ENCODE results near the gene STXBP5L.
"Not testable (repeated sequence)": the region's sequence is repeated elsewhere in the genome, so short reads cannot be mapped to it uniquely, and the experiment has no call there.

The STXBP5L gene

GRCh38 chr3:121230194-121230593, 322.2 kb downstream of the STXBP5L start:
- H3K4me3 ChIP-seq (ENCODE audit: low read length in 2 of 2); H3K4me1 ChIP-seq (ENCODE audit: control insufficient read depth, insufficient read depth, low read length): not testable (repeated sequence)

GRCh38 chr3:121231872-121232271, 323.9 kb downstream of the STXBP5L start:
- H3K9ac ChIP-seq (ENCODE audit: low read length in 2 of 2) = no peak overlapping the region
- H3K36me3 ChIP-seq (ENCODE audit: control insufficient read depth in 2 of 2, insufficient read depth in 2 of 2, low read length in 2 of 2) = no peaks in the 10 kb centered on the region
- no peaks in the 10 kb centered on the region for H3K9me3 ChIP-seq (ENCODE audit: control insufficient read depth in 2 of 2, low read length in 2 of 2)
- H3K27me3 ChIP-seq (ENCODE audit: control insufficient read depth in 1 of 2, insufficient read depth in 2 of 2, low read length in 2 of 2) = no peaks in the 10 kb centered on the region
- H3K4me3 ChIP-seq (ENCODE audit: low read length in 2 of 2) = no peak overlapping the region
- H3K4me1 ChIP-seq (ENCODE audit: control insufficient read depth, insufficient read depth, low read length) = no peaks in the 10 kb centered on the region
- no peak overlapping the region for H3K27ac ChIP-seq (ENCODE audit: low read length)

More at GRCh38 chr3:121230194-121230593, 322.2 kb downstream of the STXBP5L start:
- H3K36me3 ChIP-seq (ENCODE audit: control insufficient read depth in 2 of 2, insufficient read depth in 2 of 2, low read length in 2 of 2); H3K27ac ChIP-seq (ENCODE audit: low read length); H3K27me3 ChIP-seq (ENCODE audit: control insufficient read depth in 1 of 2, insufficient read depth in 2 of 2, low read length in 2 of 2); H3K9ac ChIP-seq (ENCODE audit: low read length in 2 of 2); H3K9me3 ChIP-seq (ENCODE audit: control insufficient read depth in 2 of 2, low read length in 2 of 2): not testable (repeated sequence)

GRCh38 chr3:121232309-121233225, 324.6 kb downstream of the STXBP5L start:
- no peak overlapping the region for H3K4me3 ChIP-seq (ENCODE audit: low read length in 2 of 2)
- no peaks in the 10 kb centered on the region for H3K36me3 ChIP-seq (ENCODE audit: control insufficient read depth in 2 of 2, insufficient read depth in 2 of 2, low read length in 2 of 2)
- no peaks in the 10 kb centered on the region for H3K27me3 ChIP-seq (ENCODE audit: control insufficient read depth in 1 of 2, insufficient read depth in 2 of 2, low read length in 2 of 2)
- H3K9me3 ChIP-seq (ENCODE audit: control insufficient read depth in 2 of 2, low read length in 2 of 2) = no peaks in the 10 kb centered on the region
- no peak overlapping the region for H3K9ac ChIP-seq (ENCODE audit: low read length in 2 of 2)
- no peak overlapping the region for H3K27ac ChIP-seq (ENCODE audit: low read length)
- H3K4me1 ChIP-seq (ENCODE audit: control insufficient read depth, insufficient read depth, low read length) = no peaks in the 10 kb centered on the region

- no peak overlapping the region for H3K4me3 ChIP-seq (ENCODE audit: low read length in 2 of 2)
- no peak overlapping the region for H3K27ac ChIP-seq (ENCODE audit: low read length)
- H3K9me3 ChIP-seq (ENCODE audit: control insufficient read depth in 2 of 2, low read length in 2 of 2) = no peaks in the 10 kb centered on the region
- H3K9ac ChIP-seq (ENCODE audit: low read length in 2 of 2) = no peak overlapping the region
- no peaks in the 10 kb centered on the region for H3K4me1 ChIP-seq (ENCODE audit: control insufficient read depth, insufficient read depth, low read length)
- H3K36me3 ChIP-seq (ENCODE audit: control insufficient read depth in 2 of 2, insufficient read depth in 2 of 2, low read length in 2 of 2) = no peaks in the 10 kb centered on the region
- H3K27me3 ChIP-seq (ENCODE audit: control insufficient read depth in 1 of 2, insufficient read depth in 2 of 2, low read length in 2 of 2) = no peaks in the 10 kb centered on the region
Measured at GRCh38 chr3:121243208-121243607, 335.2 kb downstream of the STXBP5L start.

GRCh38 chr3:121252676-121253075, 344.7 kb downstream of the STXBP5L start:
- no peaks in the 10 kb centered on the region for H3K9me3 ChIP-seq (ENCODE audit: control insufficient read depth in 2 of 2, low read length in 2 of 2)
- H3K27me3 ChIP-seq (ENCODE audit: control insufficient read depth in 1 of 2, insufficient read depth in 2 of 2, low read length in 2 of 2) = no peaks in the 10 kb centered on the region
- H3K4me1 ChIP-seq (ENCODE audit: control insufficient read depth, insufficient read depth, low read length) = no peaks in the 10 kb centered on the region
- no peak overlapping the region for H3K4me3 ChIP-seq (ENCODE audit: low read length in 2 of 2)
- H3K27ac ChIP-seq (ENCODE audit: low read length) = no peak overlapping the region
- H3K36me3 ChIP-seq (ENCODE audit: control insufficient read depth in 2 of 2, insufficient read depth in 2 of 2, low read length in 2 of 2) = no peaks in the 10 kb centered on the region
- H3K9ac ChIP-seq (ENCODE audit: low read length in 2 of 2) = no peak overlapping the region

GRCh38 chr3:121269389-121269788, 361.4 kb downstream of the STXBP5L start:
- Histone ChIP-seq H3K36me3 (ENCODE audit: control insufficient read depth in 2 of 2, insufficient read depth in 2 of 2, low read length in 2 of 2) (no peaks in the 10 kb centered on the region), H3K27me3 (ENCODE audit: control insufficient read depth in 1 of 2, insufficient read depth in 2 of 2, low read length in 2 of 2) (no peaks in the 10 kb centered on the region), H3K9ac (ENCODE audit: low read length in 2 of 2) (no peak overlapping the region), H3K4me1 (ENCODE audit: control insufficient read depth, insufficient read depth, low read length) (no peaks in the 10 kb centered on the region), H3K27ac (ENCODE audit: low read length) (no peak overlapping the region), H3K4me3 (ENCODE audit: low read length in 2 of 2) (no peak overlapping the region), H3K9me3 (ENCODE audit: control insufficient read depth in 2 of 2, low read length in 2 of 2) (peaks cover 0 to 5% of the 10 kb centered on the region in 2 donors)

GRCh38 chr3:121274411-121274810, 366.4 kb downstream of the STXBP5L start:
- H3K36me3 ChIP-seq (ENCODE audit: control insufficient read depth in 2 of 2, insufficient read depth in 2 of 2, low read length in 2 of 2) = no peaks in the 10 kb centered on the region
- no peak overlapping the region for H3K4me3 ChIP-seq (ENCODE audit: low read length in 2 of 2)
- peaks cover 0 to 9% of the 10 kb centered on the region in 2 donors for H3K9me3 ChIP-seq (ENCODE audit: control insufficient read depth in 2 of 2, low read length in 2 of 2)
- H3K27me3 ChIP-seq (ENCODE audit: control insufficient read depth in 1 of 2, insufficient read depth in 2 of 2, low read length in 2 of 2) = no peaks in the 10 kb centered on the region
- H3K4me1 ChIP-seq (ENCODE audit: control insufficient read depth, insufficient read depth, low read length) = no peaks in the 10 kb centered on the region
- H3K9ac ChIP-seq (ENCODE audit: low read length in 2 of 2) = no peak overlapping the region
- no peak overlapping the region for H3K27ac ChIP-seq (ENCODE audit: low read length)

GRCh38 chr3:121295452-121295851, 387.4 kb downstream of the STXBP5L start:
- H3K27me3 ChIP-seq (ENCODE audit: control insufficient read depth in 1 of 2, insufficient read depth in 2 of 2, low read length in 2 of 2) = no peaks in the 10 kb centered on the region
- H3K36me3 ChIP-seq (ENCODE audit: control insufficient read depth in 2 of 2, insufficient read depth in 2 of 2, low read length in 2 of 2) = no peaks in the 10 kb centered on the region
- no peaks in the 10 kb centered on the region for H3K4me1 ChIP-seq (ENCODE audit: control insufficient read depth, insufficient read depth, low read length)
- no peaks in the 10 kb centered on the region for H3K9me3 ChIP-seq (ENCODE audit: control insufficient read depth in 2 of 2, low read length in 2 of 2)
- no peak overlapping the region for H3K4me3 ChIP-seq (ENCODE audit: low read length in 2 of 2)
- no peak overlapping the region for H3K9ac ChIP-seq (ENCODE audit: low read length in 2 of 2)
- H3K27ac ChIP-seq (ENCODE audit: low read length) = no peak overlapping the region

- no peaks in the 10 kb centered on the region for H3K4me1 ChIP-seq (ENCODE audit: control insufficient read depth, insufficient read depth, low read length)
- H3K9ac ChIP-seq (ENCODE audit: low read length in 2 of 2) = no peak overlapping the region
- H3K36me3 ChIP-seq (ENCODE audit: control insufficient read depth in 2 of 2, insufficient read depth in 2 of 2, low read length in 2 of 2) = no peaks in the 10 kb centered on the region
- H3K27me3 ChIP-seq (ENCODE audit: control insufficient read depth in 1 of 2, insufficient read depth in 2 of 2, low read length in 2 of 2) = no peaks in the 10 kb centered on the region
- no peaks in the 10 kb centered on the region for H3K9me3 ChIP-seq (ENCODE audit: control insufficient read depth in 2 of 2, low read length in 2 of 2)
- H3K27ac ChIP-seq (ENCODE audit: low read length) = no peak overlapping the region
- no peak overlapping the region for H3K4me3 ChIP-seq (ENCODE audit: low read length in 2 of 2)
Measured at GRCh38 chr3:121295979-121296378, 388.0 kb downstream of the STXBP5L start.

GRCh38 chr3:121324320-121324719, 416.3 kb downstream of the STXBP5L start:
- H3K9me3 ChIP-seq (ENCODE audit: control insufficient read depth in 2 of 2, low read length in 2 of 2) = peaks cover 0 to 4% of the 10 kb centered on the region in 2 donors
- H3K27ac ChIP-seq (ENCODE audit: low read length) = no peak overlapping the region
- H3K9ac ChIP-seq (ENCODE audit: low read length in 2 of 2) = no peak overlapping the region
- no peaks in the 10 kb centered on the region for H3K27me3 ChIP-seq (ENCODE audit: control insufficient read depth in 1 of 2, insufficient read depth in 2 of 2, low read length in 2 of 2)
- H3K36me3 ChIP-seq (ENCODE audit: control insufficient read depth in 2 of 2, insufficient read depth in 2 of 2, low read length in 2 of 2) = no peaks in the 10 kb centered on the region
- H3K4me3 ChIP-seq (ENCODE audit: low read length in 2 of 2) = no peak overlapping the region
- no peaks in the 10 kb centered on the region for H3K4me1 ChIP-seq (ENCODE audit: control insufficient read depth, insufficient read depth, low read length)

- no peak overlapping the region for H3K4me3 ChIP-seq (ENCODE audit: low read length in 2 of 2)
- no peak overlapping the region for H3K27ac ChIP-seq (ENCODE audit: low read length)
- no peaks in the 10 kb centered on the region for H3K9me3 ChIP-seq (ENCODE audit: control insufficient read depth in 2 of 2, low read length in 2 of 2)
- no peak overlapping the region for H3K9ac ChIP-seq (ENCODE audit: low read length in 2 of 2)
- no peaks in the 10 kb centered on the region for H3K36me3 ChIP-seq (ENCODE audit: control insufficient read depth in 2 of 2, insufficient read depth in 2 of 2, low read length in 2 of 2)
- no peaks in the 10 kb centered on the region for H3K27me3 ChIP-seq (ENCODE audit: control insufficient read depth in 1 of 2, insufficient read depth in 2 of 2, low read length in 2 of 2)
- H3K4me1 ChIP-seq (ENCODE audit: control insufficient read depth, insufficient read depth, low read length) = no peaks in the 10 kb centered on the region
Measured at GRCh38 chr3:121330118-121330517, 422.1 kb downstream of the STXBP5L start.

All from stomach smooth muscle (tissue), 2 donors.